A549 (cell line): Measurements from ENCODE around the gene DLG2.

ENCODE experiments used
- CEBPB ChIP-seq, 2 experiments: fragments of >200 bp in 1 of 2; sonication (Bioruptor Twin) in 1 of 2; formaldehyde crosslinking in 1 of 2; IDR thresholded peaks; 2 replicates each; pipeline ENCODE4 v1.6.1; 2012 to 2016
- CTCF ChIP-seq: fragments of >200 bp; sonication (Bioruptor Twin); formaldehyde crosslinking; IDR thresholded peaks from 3 replicates; pipeline ENCODE4 v1.5.1; 2016
- ELK1 ChIP-seq: fragments of 150-350 bp; IDR thresholded peaks from 2 replicates; pipeline ENCODE4 v1.6.1; 2014; ENCODE audit warnings: low read depth, mild to moderate bottlenecking, low read length
- EP300 ChIP-seq, 2 experiments: fragments of >200 bp; sonication (Bioruptor Twin); formaldehyde crosslinking; IDR thresholded peaks; 2 replicates in 1 of 2; 3 replicates in 1 of 2; pipeline ENCODE4 v1.6.1; 2016 to 2017
- POLR2A ChIP-seq: IDR thresholded peaks from 2 replicates; pipeline ENCODE4 v1.6.1; 2012; ENCODE audit warnings: mild to moderate bottlenecking, low read length
- RAD21 ChIP-seq, 2 experiments: fragments of >200 bp in 1 of 2; sonication (Bioruptor Twin) in 1 of 2; formaldehyde crosslinking in 1 of 2; IDR thresholded peaks in 1 of 2; conservative IDR thresholded peaks in 1 of 2; 2 replicates in 1 of 2; 3 replicates in 1 of 2; pipeline ENCODE4 v1.6.1; 2012 to 2018; ENCODE audit warnings: inconsistent platforms in 1 of 2
- RCOR1 ChIP-seq: fragments of 150-350 bp; IDR thresholded peaks from 2 replicates; pipeline ENCODE4 v1.6.1; 2014; ENCODE audit warnings: antibody characterized with exemption, low read length, low read depth

- no peak for TF ChIP-seq CTCF
- TF ChIP-seq ELK1: no peak
- no peak for TF ChIP-seq POLR2A
- no peak for TF ChIP-seq CEBPB (IDR thresholded peaks at IDR 0.05)
- TF ChIP-seq RCOR1: no peak
- no peak for TF ChIP-seq RAD21 (conservative IDR thresholded peaks at IDR 0.05 in 1 of 2, IDR thresholded peaks at IDR 0.05 in 1 of 2)
- no peak for TF ChIP-seq EP300 (IDR thresholded peaks at IDR 0.05)
These were observed 1396.7 kb downstream of the DLG2 start for GRCh38 chr11:84230402-84230801.
